OCI-LY7 (cell line): ENCODE data around the gene ANO4. TPM values are rescaled to one million over a fixed set of nuclear protein-coding genes. Genes with fewer than 3 reads are reported as not detected.

Experiments used
- BruUV-seq: library from RNA; stranded (reverse); fragments of 400-500 nt; replicated peaks from 2 replicates; lab custom pipeline; 2021; lab: Mats Ljungman, UMichigan
- CTCF ChIA-PET: fragments of 300-600 bp; sonication (Branson Sonifier 250); formaldehyde crosslinking; loops from one replicate; lab custom pipeline; 2022; ENCODE audit warnings: antibody characterized with exemption; ENCODE audit not compliant: unreplicated experiment; lab: Charles Lee
- POLR2A ChIA-PET: fragments of 300-600 bp; sonication (Branson Sonifier 250); formaldehyde crosslinking; loops from one replicate; lab custom pipeline; 2022; ENCODE audit warnings: antibody characterized with exemption; lab: Charles Lee
- DNase-seq: peaks from one replicate; pipeline ENCODE4 v3.0.0-alpha.2; 2015; ENCODE audit warnings: low spot score
- H2AFZ ChIP-seq: fragments of 200-600 bp; sonication (generic), shearing (Covaris generic); 2 replicates; pipeline ENCODE4 v1.6.1; 2014; ENCODE audit warnings: mild to moderate bottlenecking, antibody characterized with exemption, low read length, moderate library complexity
- H3K27ac ChIP-seq: fragments of 200-600 bp; sonication (generic); 2 replicates; pipeline ENCODE4 v1.5.1; 2014; ENCODE audit warnings: mixed run types, low read depth, mild to moderate bottlenecking, moderate library complexity, low read length, inconsistent platforms; ENCODE audit not compliant: poor library complexity, severe bottlenecking
- H3K36me3 ChIP-seq: fragments of 200-600 bp; sonication (generic); 2 replicates; pipeline ENCODE4 v1.6.1; 2014; ENCODE audit warnings: mild to moderate bottlenecking, antibody characterized with exemption, low read length, moderate library complexity, mixed read lengths; ENCODE audit not compliant: insufficient read depth
- H3K4me1 ChIP-seq: fragments of 200-600 bp; sonication (generic); 2 replicates; pipeline ENCODE4 v1.5.1; 2014; ENCODE audit warnings: mild to moderate bottlenecking, low read length; ENCODE audit not compliant: insufficient read depth, poor library complexity, severe bottlenecking
- H3K4me2 ChIP-seq: fragments of 200-600 bp; sonication (generic); 2 replicates; pipeline ENCODE4 v1.6.1; 2014; ENCODE audit warnings: mild to moderate bottlenecking, low read length
- H3K4me3 ChIP-seq: fragments of 200-600 bp; sonication (generic); 2 replicates; pipeline ENCODE4 v1.5.1; 2014; ENCODE audit warnings: mild to moderate bottlenecking, low read depth, low read length; ENCODE audit not compliant: poor library complexity, severe bottlenecking
- H3K79me2 ChIP-seq: fragments of 200-600 bp; sonication (generic); 2 replicates; pipeline ENCODE4 v1.6.1; 2016; ENCODE audit warnings: low read depth, mild to moderate bottlenecking, low read length, moderate library complexity, mixed read lengths; ENCODE audit not compliant: insufficient read depth
- H3K9me2 ChIP-seq: fragments of 200-600 bp; sonication (generic); 2 replicates; pipeline ENCODE4 v1.6.1; 2016; ENCODE audit warnings: mild to moderate bottlenecking, low read length, mixed read lengths; ENCODE audit not compliant: insufficient read depth
- H3K9me3 ChIP-seq: fragments of 200-600 bp; sonication (generic); 2 replicates; pipeline ENCODE4 v1.6.1; 2014; ENCODE audit warnings: mild to moderate bottlenecking, mixed run types, low read length, mixed read lengths
- H4K20me1 ChIP-seq: fragments of 200-600 bp; sonication (generic); 2 replicates; pipeline ENCODE4 v1.6.1; 2014; ENCODE audit warnings: mild to moderate bottlenecking, antibody characterized with exemption, low read length, moderate library complexity, mixed read lengths; ENCODE audit not compliant: insufficient read depth
- EZH2phosphoT487 ChIP-seq: fragments of 200-600 bp; sonication (generic); IDR thresholded peaks from 2 replicates; pipeline ENCODE4 v1.6.1; 2018; ENCODE audit warnings: low read depth, borderline replicate concordance, mild to moderate bottlenecking, mixed run types, antibody characterized with exemption, low read length, moderate library complexity, mixed read lengths
- intact Hi-C: fragments of 100-400 bp; cut with micrococcal nuclease; formaldehyde crosslinking; loops from one replicate; pipeline ENCODE4 v1.10.0; 2022; ENCODE audit not compliant: unreplicated experiment
- total RNA-seq, 2 experiments: library from RNA; depleted of rRNA in 1 of 2; stranded (reverse); fragments of >200 nt in 1 of 2; shearing (Covaris generic) in 1 of 2; gene quantifications; 2 replicates each; pipeline ENCODE4 v1.2.3, GENCODE V29; 2014 to 2022
- TF ChIP-seq, protein P1 (sequence below): fragments of 200-600 bp; sonication (generic); conservative IDR thresholded peaks from 2 replicates; pipeline ENCODE4 v1.5.1; 2014; ENCODE audit warnings: mild to moderate bottlenecking, antibody characterized with exemption, low read length, moderate library complexity, mixed read lengths

The ANO4 gene
- total RNA-seq, 2 experiments from 2014 or later = not detected

DNA sequence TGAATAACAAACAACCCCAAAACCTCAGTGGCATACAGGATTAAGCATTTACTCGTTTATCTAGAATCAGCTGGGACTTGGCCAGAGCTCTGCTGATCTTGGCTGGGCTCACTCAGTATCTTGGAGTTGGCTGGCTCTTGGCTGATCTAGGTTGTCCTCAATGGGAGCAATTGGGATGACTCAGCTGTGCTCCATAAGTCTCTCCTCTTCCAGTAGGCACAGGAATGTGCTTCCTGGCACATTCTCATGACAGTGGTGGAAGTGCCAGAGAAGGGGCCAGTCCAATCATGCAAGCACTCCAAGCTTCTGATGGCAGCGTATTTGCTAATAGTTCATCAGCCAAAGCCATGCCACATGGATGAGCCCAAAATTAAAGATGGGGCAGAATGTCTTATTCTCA is 41.7 kb upstream of the ANO4 start:
- Histone ChIP-seq H3K27ac (no peak overlapping the region), H3K9me2 (no peaks in the 10 kb centered on the region), H3K36me3 (no peaks in the 10 kb centered on the region), H3K79me2 (no peaks in the 10 kb centered on the region), H4K20me1 (no peaks in the 10 kb centered on the region; the same call in 1 of the 2 replicates), H2AFZ (no peak overlapping the region), H3K4me3 (no peak overlapping the region), H3K4me1 (no peaks in the 10 kb centered on the region), H3K4me2 (no peak overlapping the region), H3K9me3 (no peaks in the 10 kb centered on the region)
- BruUV-seq = no TSS peak
- intact Hi-C loops = no loop called here
- TF ChIP-seq, protein P1, sequence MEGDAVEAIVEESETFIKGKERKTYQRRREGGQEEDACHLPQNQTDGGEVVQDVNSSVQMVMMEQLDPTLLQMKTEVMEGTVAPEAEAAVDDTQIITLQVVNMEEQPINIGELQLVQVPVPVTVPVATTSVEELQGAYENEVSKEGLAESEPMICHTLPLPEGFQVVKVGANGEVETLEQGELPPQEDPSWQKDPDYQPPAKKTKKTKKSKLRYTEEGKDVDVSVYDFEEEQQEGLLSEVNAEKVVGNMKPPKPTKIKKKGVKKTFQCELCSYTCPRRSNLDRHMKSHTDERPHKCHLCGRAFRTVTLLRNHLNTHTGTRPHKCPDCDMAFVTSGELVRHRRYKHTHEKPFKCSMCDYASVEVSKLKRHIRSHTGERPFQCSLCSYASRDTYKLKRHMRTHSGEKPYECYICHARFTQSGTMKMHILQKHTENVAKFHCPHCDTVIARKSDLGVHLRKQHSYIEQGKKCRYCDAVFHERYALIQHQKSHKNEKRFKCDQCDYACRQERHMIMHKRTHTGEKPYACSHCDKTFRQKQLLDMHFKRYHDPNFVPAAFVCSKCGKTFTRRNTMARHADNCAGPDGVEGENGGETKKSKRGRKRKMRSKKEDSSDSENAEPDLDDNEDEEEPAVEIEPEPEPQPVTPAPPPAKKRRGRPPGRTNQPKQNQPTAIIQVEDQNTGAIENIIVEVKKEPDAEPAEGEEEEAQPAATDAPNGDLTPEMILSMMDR = no peak
- no peak for TF ChIP-seq EZH2phosphoT487
- ChIA-PET CTCF (no interaction called here), POLR2A (no interaction called here)
- DNase-seq = no peak

DNA sequence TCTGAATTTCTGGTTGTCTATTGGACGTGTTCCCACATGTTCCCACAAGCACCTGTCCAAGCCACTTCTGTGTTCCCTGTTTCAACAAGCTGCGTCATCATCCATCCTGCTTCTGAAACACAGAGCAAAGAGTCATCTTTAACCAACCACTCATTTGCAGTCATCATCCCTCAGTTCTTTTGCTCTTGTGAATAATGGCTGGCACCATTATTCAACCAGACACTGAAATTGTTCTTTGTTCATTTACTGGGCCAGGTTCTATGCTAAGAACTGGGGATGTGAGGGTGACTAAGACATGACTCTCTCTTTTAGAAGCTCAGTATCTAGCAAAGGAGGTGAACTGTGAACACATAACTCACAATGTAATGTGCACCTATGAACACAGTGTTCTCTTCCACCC is 40.7 kb upstream of the ANO4 start:
- H3K27ac ChIP-seq = no peak overlapping the region
- H3K4me1 ChIP-seq = no peaks in the 10 kb centered on the region
- no peak overlapping the region for H3K4me3 ChIP-seq
- TF ChIP-seq, protein P1 = no peak
- TF ChIP-seq EZH2phosphoT487 = no peak
- ChIA-PET POLR2A (no interaction called here), CTCF (no interaction called here)
- DNase-seq = no peak
- BruUV-seq = no TSS peak
- H4K20me1 ChIP-seq = no peaks in the 10 kb centered on the region; the same call in 1 of the 2 replicates
- H3K79me2 ChIP-seq = no peaks in the 10 kb centered on the region
- H3K4me2 ChIP-seq = no peak overlapping the region
- no peak overlapping the region for H2AFZ ChIP-seq
- intact Hi-C loops = no loop called here
- no peaks in the 10 kb centered on the region for H3K9me2 ChIP-seq
- no peaks in the 10 kb centered on the region for H3K9me3 ChIP-seq
- no peaks in the 10 kb centered on the region for H3K36me3 ChIP-seq

DNA sequence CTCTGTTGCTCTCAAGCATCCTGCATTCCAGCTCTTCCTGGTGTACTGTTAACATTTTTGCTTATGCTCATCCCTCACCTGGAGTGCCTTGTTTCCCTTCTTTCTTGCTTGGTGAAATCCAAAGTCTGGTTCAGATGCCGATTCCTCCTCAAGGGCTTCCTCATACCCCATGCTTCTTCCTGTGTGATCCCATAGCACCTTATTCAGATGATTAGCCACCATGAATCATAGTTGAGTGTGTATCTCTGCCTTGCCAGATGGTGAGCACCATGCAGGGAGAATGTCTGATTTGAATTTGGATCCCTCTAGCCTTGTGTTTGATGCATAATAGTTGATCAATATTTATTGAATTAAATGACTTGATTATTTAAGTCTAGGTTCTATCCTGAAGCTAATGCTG is 39.4 kb upstream of the ANO4 start:
- DNase-seq = no peak
- Histone ChIP-seq H3K9me3 (no peaks in the 10 kb centered on the region), H3K79me2 (no peaks in the 10 kb centered on the region), H3K4me3 (no peak overlapping the region), H4K20me1 (no peaks in the 10 kb centered on the region; the same call in 1 of the 2 replicates), H3K27ac (no peak overlapping the region), H3K9me2 (no peaks in the 10 kb centered on the region), H2AFZ (no peak overlapping the region), H3K4me2 (no peak overlapping the region), H3K36me3 (no peaks in the 10 kb centered on the region), H3K4me1 (no peaks in the 10 kb centered on the region)
- CTCF ChIA-PET = no interaction called here
- no TSS peak for BruUV-seq
- TF ChIP-seq, protein P1 = no peak
- no peak for TF ChIP-seq EZH2phosphoT487
- intact Hi-C loops = no loop called here
- POLR2A ChIA-PET = no interaction called here
